ENCODE data around the gene C1QTNF4. TPM values are rescaled to one million over a fixed set of nuclear protein-coding genes. Genes with fewer than 3 reads are reported as not detected.

Gene C1QTNF4
- total and polyA plus RNA-seq, 2 of the 4 experiments (the other 2 are of a cell fraction) = 0.12 TPM; not detected in 1

- WGBS, 2 experiments (ENCODE audit: extremely low coverage in 2 of 2, insufficient read length in 1 of 2) = no CpG with 5 or more reads among the region's 2 CpGs
- no peak overlapping the region for H3K4ac ChIP-seq (ENCODE audit: low read depth, low read length)
These were observed 54.6 kb downstream of the C1QTNF4 start for GRCh38 chr11:47539681-47540039.

More at GRCh38 chr11:47539681-47540039, 54.6 kb downstream of the C1QTNF4 start:
- Histone ChIP-seq H3K9me3 (ENCODE audit: control insufficient read depth, insufficient read depth, low read length) (no peaks in the 10 kb centered on the region), H2AFZ (replicated peaks; ENCODE audit: low read length, poor library complexity) (no peak overlapping the region), H3K4me3 (ENCODE audit: insufficient read depth, low read depth, low read length) (no peak overlapping the region), H2BK120ac (ENCODE audit: low read depth, low read length) (no peak overlapping the region), H3K27ac (ENCODE audit: insufficient read depth, low read length) (no peak overlapping the region), H2AK5ac (ENCODE audit: low read depth, low read length) (no peak overlapping the region), H4K91ac (ENCODE audit: insufficient read depth, low read depth, low read length) (no peak overlapping the region), H3K14ac (replicated peaks; ENCODE audit: low read depth, low read length) (no peak overlapping the region), H3K79me1 (ENCODE audit: low read depth in 1 of 2, low read length in 2 of 2) (peaks cover 8 to 70% of the 10 kb centered on the region in 2 experiments), H3K23ac (ENCODE audit: low read depth, low read length) (no peak overlapping the region), H2AK9ac (replicated peaks; ENCODE audit: low read depth, low read length, poor library complexity) (no peak overlapping the region), H3K36me3 (ENCODE audit: control insufficient read depth, insufficient read depth, low read length) (no peaks in the 10 kb centered on the region; the same call in 1 of the 2 replicates), H2BK15ac (ENCODE audit: low read depth, low read length) (no peak overlapping the region), H4K20me1 (ENCODE audit: insufficient read depth, low read length) (peaks cover 97% of the 10 kb centered on the region), H3K56ac (ENCODE audit: extremely low read depth, insufficient read depth, low read length) (no peak overlapping the region; the same call in 1 of the 2 replicates), H3K9me1 (ENCODE audit: insufficient read depth, low read length) (peaks cover 21% of the 10 kb centered on the region), H2BK20ac (ENCODE audit: low read depth, low read length) (no peak overlapping the region), H2BK5ac (ENCODE audit: low read depth, low read length, poor library complexity, severe bottlenecking) (no peak overlapping the region), H4K8ac (ENCODE audit: low read depth in 2 of 2, low read length in 2 of 2) (no peak overlapping the region), H3K27me3 (ENCODE audit: control insufficient read depth, insufficient read depth, low read length) (no peaks in the 10 kb centered on the region), H4K5ac (ENCODE audit: low read depth, low read length) (no peak overlapping the region), H3K4me2 (ENCODE audit: low read depth, low read length) (no peak overlapping the region), H3K9ac (ENCODE audit: low read depth, low read length) (no peak overlapping the region), H3K18ac (ENCODE audit: low read depth, low read length) (no peak overlapping the region), H3K4me1 (ENCODE audit: control insufficient read depth, insufficient read depth, low read length) (peaks cover 13% of the 10 kb centered on the region)
- ATAC-seq (ENCODE audit: low read depth) = no peak
- dilution Hi-C loops (cut with HindIII; ENCODE audit: low sequenced_read_pairs, unreplicated experiment) (no loop called here), in situ Hi-C loops (cut with MboI; ENCODE audit: low sequenced_read_pairs) (no loop called here), intact Hi-C loops (cut with micrococcal nuclease) (loop anchor here (10.0 kb wide), 1 partner anchor 55 kb away; no protein-coding TSS in a partner anchor)
- BruUV-seq (replicated peaks) = no TSS peak
- no peak for DNase-seq
- TF ChIP-seq RAD21 (IDR thresholded peaks at IDR 0.05; ENCODE audit: low read length) (no peak), BHLHE40 (IDR thresholded peaks at IDR 0.05; ENCODE audit: low read depth, low read length) (no peak), CEBPB (IDR thresholded peaks at IDR 0.05; ENCODE audit: low read depth, low read length) (no peak), MAZ (IDR thresholded peaks at IDR 0.05; ENCODE audit: borderline replicate concordance, low read depth, low read length) (no peak), POLR2A (IDR thresholded peaks at IDR 0.05; ENCODE audit: low read depth, low read length) (no peak), NFE2L2 (IDR thresholded peaks at IDR 0.05; ENCODE audit: low read depth, low read length) (no peak), USF2 (IDR thresholded peaks at IDR 0.05; ENCODE audit: low read depth, low read length) (no peak), RCOR1 (IDR thresholded peaks at IDR 0.05; ENCODE audit: insufficient replicate concordance, low read length) (no peak), RFX5 (IDR thresholded peaks at IDR 0.05; ENCODE audit: low read depth, low read length) (no peak), MXI1 (IDR thresholded peaks at IDR 0.05; ENCODE audit: borderline replicate concordance, low read depth, low read length) (no peak), ELK1 (IDR thresholded peaks at IDR 0.05; ENCODE audit: borderline replicate concordance, low read depth, low read length) (no peak), CTCF (conservative IDR thresholded peaks at IDR 0.05; ENCODE audit: low read depth, low read length) (no peak), MAFK (IDR thresholded peaks at IDR 0.05; ENCODE audit: low read depth, low read length) (no peak), FOS (IDR thresholded peaks at IDR 0.05; ENCODE audit: low read depth, low read length) (no peak), CHD1 (IDR thresholded peaks at IDR 0.05; ENCODE audit: low read depth, low read length) (no peak), SMC3 (IDR thresholded peaks at IDR 0.05; ENCODE audit: low read depth, low read length) (no peak)
- CTCF ChIA-PET = interaction anchor here (1.2 kb wide), 2 partner anchors 20 to 25 kb away, joined by 3 to 4 read pairs; no protein-coding TSS in a partner anchor
- POLR2A ChIA-PET (ENCODE audit: unreplicated experiment) = no interaction called here
